ENCODE measurements around the gene PPIL6. TPM values are rescaled to one million over a fixed set of nuclear protein-coding genes. Genes with fewer than 3 reads are reported as not detected.

Gene PPIL6
- polyA plus RNA-seq (2012; rRNA removed): 1.1 and 1.9 TPM in 2 replicates
- polyA plus RNA-seq (2012; cell fraction: cytosol; rRNA removed): 1.8 and 3.6 TPM in 2 replicates
- polyA plus RNA-seq (2012; cell fraction: nucleus; rRNA removed): 0.26 and 0.46 TPM in 2 replicates

GRCh38 chr6:109440331-109441068 lies at the start of gene PPIL6, which contains the start of gene SMPD2:
PPIL6 (minus strand) TSS chr6:109440628; CDS start chr6:109440590, 38 bp downstream.
SMPD2 (plus strand) TSS chr6:109440724; CDS start chr6:109441122, 398 bp downstream.
- Histone ChIP-seq H3K9ac (peak within 1 kb of the TSS; percentile 94), H3K4me3 (ENCODE audit: low read depth in 2 of 2, low read length in 1 of 2) (peak within 1 kb of the TSS; percentile 88 to 90), H3K4me2 (peak within 1 kb of the TSS; percentile 92), H3K27me3 (ENCODE audit: insufficient read depth) (no peaks in the 10 kb centered on the region), H2AFZ (ENCODE audit: low read depth) (peak within 1 kb of the TSS; percentile 89), H3F3A (replicated peaks; ENCODE audit: insufficient read depth) (peaks cover 4% of the 10 kb centered on the region), H3K9me3 (no peaks in the 10 kb centered on the region), H3K4me1 (ENCODE audit: control insufficient read depth in 1 of 2, insufficient read depth in 2 of 2, low read depth in 1 of 2, low read length in 1 of 2) (peaks cover 0 to 23% of the 10 kb centered on the region in 2 experiments; a peak in 1 of 4 replicates), H3K27ac (ENCODE audit: low read depth in 2 of 2, low read length in 1 of 2) (peak within 1 kb of the TSS; percentile 76 to 78), H3K79me2 (ENCODE audit: insufficient read depth) (no peaks in the 10 kb centered on the region), H3K9me2 (no peaks in the 10 kb centered on the region), H4K20me1 (ENCODE audit: insufficient read depth) (no peaks in the 10 kb centered on the region), H3K36me3 (replicated peaks in 1 of 2; ENCODE audit: control insufficient read depth in 1 of 2, insufficient read depth in 2 of 2, low read length in 1 of 2) (peaks cover 0 to 25% of the 10 kb centered on the region in 2 experiments)
- ChIA-PET CTCF (interaction anchor here (0.6 to 3.5 kb wide), 14 partner anchors 10 to 586 kb away, joined by 3 to 47 read pairs (median 4); partner anchors contain the start of genes MICAL1, SESN1 and ZBTB24), POLR2A (interaction anchor here (0.6 to 3.9 kb wide), 6 partner anchors 8 to 346 kb away, joined by 3 to 43 read pairs (median 4); partner anchors contain the start of genes CD164 and MICAL1)
- peak; percentile 98 for DNase-seq
- TF ChIP-seq SIN3A (IDR thresholded peaks at IDR 0.05; ENCODE audit: borderline replicate concordance, low read depth, low read length) (peak; percentile 55; the same call in 1 of the 2 replicates), CTCF (IDR thresholded peaks at IDR 0.05) (peak; percentile 38; the same call in 1 of the 2 replicates), NFIC (IDR thresholded peaks at IDR 0.05; ENCODE audit: borderline replicate concordance) (peak; percentile 49; the same call in 1 of the 2 replicates), MXI1 (IDR thresholded peaks at IDR 0.05; ENCODE audit: low read depth, low read length) (peak; percentile 90), RCOR1 (IDR thresholded peaks at IDR 0.05; ENCODE audit: low read length) (no peak), SMC3 (IDR thresholded peaks at IDR 0.05; ENCODE audit: low read depth, low read length) (0 out of 2 replicates have a peak, but pooled peaks have one; percentile 20), ELF1 (IDR thresholded peaks at IDR 0.05) (peak; percentile 72), GABPA (IDR thresholded peaks at IDR 0.05; ENCODE audit: low read depth) (peak; percentile 49; the same call in 1 of the 2 replicates), USF1 (IDR thresholded peaks at IDR 0.05; ENCODE audit: borderline replicate concordance, low read depth) (no peak), TAF1 (IDR thresholded peaks at IDR 0.05; ENCODE audit: borderline replicate concordance, low read depth, low read length) (peak; percentile 43; the same call in 1 of the 2 replicates), TEAD4 (IDR thresholded peaks at IDR 0.05; ENCODE audit: borderline replicate concordance, insufficient read depth) (no peak), YY1 (IDR thresholded peaks at IDR 0.05; ENCODE audit: low read depth) (peak; percentile 61; the same call in 1 of the 2 replicates), RXRA (IDR thresholded peaks at IDR 0.05; ENCODE audit: borderline replicate concordance, low read depth) (no peak), MAX (IDR thresholded peaks at IDR 0.05; ENCODE audit: low read depth) (peak; percentile 94), EP300 (IDR thresholded peaks at IDR 0.05; ENCODE audit: borderline replicate concordance in 1 of 2, low read depth in 1 of 2, low read length in 1 of 2) (0 out of 4 replicates have a peak, but pooled peaks of 1 of the 2 experiments have one; percentile 49), NRF1 (IDR thresholded peaks at IDR 0.05; ENCODE audit: low read depth, low read length) (peak; percentile 21; the same call in 1 of the 2 replicates), ZBTB33 (IDR thresholded peaks at IDR 0.05; ENCODE audit: borderline replicate concordance, low read depth) (no peak), RAD21 (IDR thresholded peaks at IDR 0.05; ENCODE audit: low read length) (peak; percentile 30), FOXM1 (IDR thresholded peaks at IDR 0.05; ENCODE audit: low read depth) (no peak), RFX5 (IDR thresholded peaks at IDR 0.05; ENCODE audit: low read length) (peak; percentile 62; the same call in 1 of the 2 replicates), PBX3 (IDR thresholded peaks at IDR 0.05) (0 out of 2 replicates have a peak, but pooled peaks have one; percentile 3), USF2 (IDR thresholded peaks at IDR 0.05; ENCODE audit: borderline replicate concordance, low read depth, low read length) (no peak)
- WGBS (ENCODE audit: low lambda C conversion rate): 0% methylated on average over 8 of the region's 102 CpGs
